GM12891 (cell line): ENCODE data around the gene DHFR2.

ENCODE experiments used
- PAX5 ChIP-seq: IDR thresholded peaks from 2 replicates; pipeline ENCODE4 v1.6.1; 2011; ENCODE audit warnings: low read length, moderate library complexity, mild to moderate bottlenecking; ENCODE audit not compliant: insufficient read depth, severe bottlenecking
- POLR2A ChIP-seq: IDR thresholded peaks from 2 replicates; pipeline ENCODE4 v1.6.1; 2011; ENCODE audit warnings: low read depth, low read length, control low read depth
- TAF1 ChIP-seq: IDR thresholded peaks from 2 replicates; pipeline ENCODE4 v1.6.1; 2011; ENCODE audit warnings: low read depth, low read length, control low read depth

- no peak for TF ChIP-seq TAF1
- TF ChIP-seq POLR2A: no peak
- TF ChIP-seq PAX5: no peak
Measured at GRCh38 chr3:94064243-94064860, 1.6 kb upstream of the DHFR2 start.
